Astrocyte (in vitro differentiated cells and primary cell): ENCODE measurements around the gene LARGE1. TPM values are rescaled to one million over a fixed set of nuclear protein-coding genes. Genes with fewer than 3 reads are reported as not detected.

ENCODE experiments used
- DNase-seq: peaks from one replicate; pipeline ENCODE4 v3.0.0-alpha.2; 2010; ENCODE audit warnings: low read depth
- FAIRE-seq: peaks from 2 replicates; lab custom pipeline; 2011; peaks lifted over from hg19 to GRCh38; lab: Jason Lieb, UNC
- H2AFZ ChIP-seq: 2 replicates; pipeline ENCODE4 v1.6.0; 2012; ENCODE audit warnings: low read depth, low read length, inconsistent platforms
- H3K27ac ChIP-seq: 2 replicates; pipeline ENCODE4 v1.5.1; 2011; ENCODE audit warnings: low read depth, low read length, inconsistent platforms
- H3K27me3 ChIP-seq: 2 replicates; pipeline ENCODE4 v1.6.0; 2011; ENCODE audit warnings: low read length, inconsistent platforms; ENCODE audit not compliant: insufficient read depth
- H3K36me3 ChIP-seq: 2 replicates; pipeline ENCODE4 v1.5.1; 2011; ENCODE audit warnings: low read length, inconsistent platforms; ENCODE audit not compliant: insufficient read depth
- H3K4me1 ChIP-seq: 2 replicates; pipeline ENCODE4 v1.5.1; 2011; ENCODE audit warnings: low read length, inconsistent platforms; ENCODE audit not compliant: insufficient read depth
- H3K4me2 ChIP-seq: 2 replicates; pipeline ENCODE4 v1.6.0; 2012; ENCODE audit warnings: low read length, inconsistent platforms
- H3K4me3 ChIP-seq: 2 replicates; pipeline ENCODE4 v1.5.1; 2011; ENCODE audit warnings: low read depth, mild to moderate bottlenecking, low read length, inconsistent platforms; ENCODE audit not compliant: insufficient read depth
- H3K79me2 ChIP-seq: 2 replicates; pipeline ENCODE4 v1.6.0; 2012; ENCODE audit warnings: mild to moderate bottlenecking, low read length, inconsistent platforms; ENCODE audit not compliant: insufficient read depth
- H3K9ac ChIP-seq: 2 replicates; pipeline ENCODE4 v1.6.0; 2012; ENCODE audit warnings: mild to moderate bottlenecking, low read length, inconsistent platforms
- H3K9me3 ChIP-seq: 2 replicates; pipeline ENCODE4 v1.5.1; 2012; ENCODE audit warnings: low read depth, mild to moderate bottlenecking, low read length, inconsistent platforms; ENCODE audit not compliant: insufficient read depth
- H4K20me1 ChIP-seq: 2 replicates; pipeline ENCODE4 v1.6.0; 2012; ENCODE audit warnings: low read length, inconsistent platforms; ENCODE audit not compliant: insufficient read depth
- H3K27ac Mint-ChIP-seq: one replicate; pipeline ENCODE4 v1.8.0; 2021; ENCODE audit warnings: mild to moderate bottlenecking, mixed read lengths; ENCODE audit not compliant: unreplicated experiment
- H3K27me3 Mint-ChIP-seq: one replicate; pipeline ENCODE4 v1.8.0; 2021; ENCODE audit warnings: low read depth, mixed read lengths; ENCODE audit not compliant: unreplicated experiment
- H3K36me3 Mint-ChIP-seq: one replicate; pipeline ENCODE4 v1.8.0; 2021; ENCODE audit warnings: low read depth, mixed read lengths; ENCODE audit not compliant: unreplicated experiment
- H3K4me1 Mint-ChIP-seq: one replicate; pipeline ENCODE4 v1.8.0; 2021; ENCODE audit warnings: low read depth, mixed read lengths; ENCODE audit not compliant: unreplicated experiment
- H3K4me3 Mint-ChIP-seq: one replicate; pipeline ENCODE4 v1.8.0; 2021; ENCODE audit warnings: mild to moderate bottlenecking, moderate library complexity, mixed read lengths; ENCODE audit not compliant: unreplicated experiment
- H3K9me3 Mint-ChIP-seq: one replicate; pipeline ENCODE4 v1.8.0; 2021; ENCODE audit warnings: mild to moderate bottlenecking, mixed read lengths; ENCODE audit not compliant: unreplicated experiment
- CTCF ChIP-seq: IDR thresholded peaks from 2 replicates; pipeline ENCODE4 v1.5.1; 2011; ENCODE audit warnings: low read depth, mild to moderate bottlenecking, inconsistent platforms, low read length, moderate library complexity; ENCODE audit not compliant: insufficient read depth
- EZH2 ChIP-seq: IDR thresholded peaks from 2 replicates; pipeline ENCODE4 v1.6.1; 2012; ENCODE audit warnings: mild to moderate bottlenecking, low read length, inconsistent platforms; ENCODE audit not compliant: insufficient read depth
- total RNA-seq: library from RNA; stranded (reverse); gene quantifications from 2 replicates; pipeline ENCODE4 v1.2.1, GENCODE V29; 2021

The LARGE1 gene
- total RNA-seq, 1 donor from 2014 or later, result 92.6 TPM

- FAIRE-seq (no peak), DNase-seq (no peak)
- H3K27me3 ChIP-seq, result no peaks in the 10 kb centered on the region
- H2AFZ ChIP-seq, result no peak overlapping the region
- TF ChIP-seq CTCF (no peak), EZH2 (no peak)
- Mint-ChIP-seq H3K9me3 (peaks cover 6% of the 10 kb centered on the region), H3K36me3 (peaks cover 33% of the 10 kb centered on the region), H3K4me1 (peaks cover 15% of the 10 kb centered on the region), H3K4me3 (no peak overlapping the region), H3K27ac (no peak overlapping the region), H3K27me3 (no peaks in the 10 kb centered on the region)
- H3K4me2 ChIP-seq, result no peak overlapping the region
- peaks cover 2% of the 10 kb centered on the region for H3K9me3 ChIP-seq
- peaks cover 4% of the 10 kb centered on the region for H3K4me1 ChIP-seq
- H3K4me3 ChIP-seq, result no peak overlapping the region
- H3K9ac ChIP-seq, result no peak overlapping the region
- H4K20me1 ChIP-seq, result no peaks in the 10 kb centered on the region
- no peaks in the 10 kb centered on the region for H3K79me2 ChIP-seq
- H3K27ac ChIP-seq, result no peak overlapping the region
- H3K36me3 ChIP-seq, result no peaks in the 10 kb centered on the region
These were observed 266.7 kb downstream of the LARGE1 start for GRCh38 chr22:33653532-33654063.

GRCh38 chr22:33652615-33653014, 267.7 kb downstream of the LARGE1 start:
- Mint-ChIP-seq H3K36me3 (peaks cover 41% of the 10 kb centered on the region), H3K4me3 (no peak overlapping the region), H3K27me3 (no peaks in the 10 kb centered on the region), H3K9me3 (peaks cover 4% of the 10 kb centered on the region), H3K27ac (peak overlapping the region; percentile 66), H3K4me1 (peaks cover 15% of the 10 kb centered on the region)
- Histone ChIP-seq H3K4me2 (no peak overlapping the region), H2AFZ (no peak overlapping the region), H3K9ac (no peak overlapping the region), H3K27ac (no peak overlapping the region), H3K79me2 (no peaks in the 10 kb centered on the region), H3K4me3 (no peak overlapping the region), H4K20me1 (no peaks in the 10 kb centered on the region), H3K4me1 (peaks cover 4% of the 10 kb centered on the region), H3K27me3 (no peaks in the 10 kb centered on the region), H3K36me3 (no peaks in the 10 kb centered on the region), H3K9me3 (peaks cover 2% of the 10 kb centered on the region)
- no peak for TF ChIP-seq EZH2
- no peak for TF ChIP-seq CTCF
- FAIRE-seq, result no peak
- DNase-seq, result peak; percentile 38

- Histone ChIP-seq H3K27ac (no peak overlapping the region), H3K4me3 (no peak overlapping the region), H3K9ac (no peak overlapping the region), H3K4me1 (peaks cover 4% of the 10 kb centered on the region), H3K36me3 (no peaks in the 10 kb centered on the region), H2AFZ (no peak overlapping the region), H3K27me3 (no peaks in the 10 kb centered on the region), H3K4me2 (no peak overlapping the region), H4K20me1 (no peaks in the 10 kb centered on the region), H3K79me2 (no peaks in the 10 kb centered on the region), H3K9me3 (no peaks in the 10 kb centered on the region)
- Mint-ChIP-seq H3K4me1 (peaks cover 15% of the 10 kb centered on the region), H3K36me3 (peaks cover 29% of the 10 kb centered on the region), H3K4me3 (no peak overlapping the region), H3K9me3 (no peaks in the 10 kb centered on the region), H3K27ac (no peak overlapping the region), H3K27me3 (no peaks in the 10 kb centered on the region)
- FAIRE-seq (no peak), DNase-seq (no peak)
- TF ChIP-seq EZH2, result no peak
- no peak for TF ChIP-seq CTCF
These were observed 270.0 kb downstream of the LARGE1 start for GRCh38 chr22:33650244-33650643.
